ENCODE measurements around the gene CCDC194.

CCDC194 gene

DNA sequence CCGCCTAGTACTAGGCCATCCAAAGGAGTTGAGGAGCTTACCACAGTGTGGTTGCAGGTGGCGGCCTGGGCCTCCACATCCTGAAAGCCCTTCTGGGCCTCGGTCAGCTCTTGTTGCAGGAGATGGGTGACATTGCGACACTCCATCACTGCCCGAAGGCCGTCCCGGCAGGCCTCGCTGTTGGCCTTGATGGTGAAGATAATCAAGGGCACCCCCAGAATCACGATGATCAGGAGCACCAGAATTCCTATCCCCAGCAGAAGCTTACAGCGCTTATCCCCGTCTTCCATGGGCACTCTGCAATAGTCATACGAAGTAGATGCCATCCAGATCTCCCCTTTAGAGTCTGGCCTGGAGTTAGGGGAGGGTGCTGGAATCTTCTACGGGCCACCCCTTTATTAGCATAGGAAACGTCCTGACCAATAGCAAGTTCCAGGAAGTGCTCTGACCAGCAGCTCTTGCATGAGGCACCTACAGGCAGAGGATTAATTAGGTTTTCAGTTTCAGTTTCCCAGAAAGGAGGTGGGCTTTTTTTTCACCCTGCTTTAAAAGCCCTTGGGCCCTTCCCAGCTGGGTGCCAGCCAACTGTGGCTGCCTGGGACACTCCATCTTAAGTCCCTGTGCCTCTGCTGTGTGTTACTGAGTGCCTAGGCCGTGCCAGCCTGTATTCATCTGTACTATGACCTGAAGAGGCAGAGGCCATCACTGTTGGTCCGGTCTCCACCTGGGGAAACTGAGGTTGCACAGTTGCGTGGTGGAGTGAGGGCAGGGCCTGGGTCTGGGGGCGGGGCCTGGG, 11.5 kb upstream of the CCDC194 start, which contains the start of gene BST2:
TSS of gene BST2 (minus strand) at position 381 of the 796 bp plus-strand sequence. CDS start at position 326, 55 bp downstream.
- DNase-seq = peak; percentile 75

DNA sequence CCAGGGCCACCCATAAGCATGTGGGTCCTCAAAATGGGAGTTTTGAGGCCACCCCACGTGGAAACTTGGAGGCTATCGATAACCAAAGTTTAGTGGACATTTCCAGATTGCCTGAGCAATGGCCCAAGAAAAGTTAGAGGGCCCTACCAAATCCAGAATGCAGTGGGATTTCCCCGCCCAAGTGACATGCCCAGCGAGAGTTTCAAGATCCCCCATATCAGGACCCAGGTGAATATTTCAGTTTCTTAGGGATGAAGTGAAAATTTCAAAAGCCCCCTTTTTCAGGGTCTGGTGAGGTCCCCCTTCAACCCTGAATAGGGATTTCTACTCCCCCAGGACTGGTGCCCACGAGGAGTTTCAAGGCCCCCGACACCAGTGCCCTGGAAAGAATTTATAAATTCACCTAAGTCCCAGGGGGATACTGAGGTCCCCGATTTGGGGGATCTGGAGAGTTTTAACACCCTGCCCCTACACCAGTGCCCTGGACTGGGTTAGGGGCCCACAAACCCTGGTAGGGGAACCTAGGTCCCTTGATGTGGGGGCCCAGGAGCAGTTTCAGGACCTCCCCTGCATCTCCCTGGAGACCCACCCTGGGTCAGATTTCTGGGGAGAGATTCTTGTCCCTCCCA, 10.7 kb upstream of the CCDC194 start:
- DNase-seq = no peak

DNA sequence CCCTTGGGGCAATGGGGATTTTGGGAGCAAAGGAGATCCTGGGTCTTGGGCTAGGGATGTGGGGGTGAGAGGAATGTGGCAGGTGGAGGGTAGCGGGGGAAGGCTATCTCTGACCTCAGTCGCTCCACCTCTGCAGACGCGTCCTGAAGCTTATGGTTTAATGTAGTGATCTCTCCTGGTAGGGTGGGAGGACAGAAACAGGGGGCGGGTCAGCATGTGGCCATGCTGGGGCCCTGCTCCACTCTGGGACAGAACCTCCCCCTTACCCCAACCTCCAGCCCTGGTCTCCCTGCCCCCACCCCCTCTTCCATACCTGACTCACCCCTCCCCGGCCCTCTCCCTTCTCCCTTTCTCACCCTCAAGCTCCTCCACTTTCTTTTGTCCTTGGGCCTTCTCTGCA, 10.0 kb upstream of the CCDC194 start:
- no peak for DNase-seq

DNA sequence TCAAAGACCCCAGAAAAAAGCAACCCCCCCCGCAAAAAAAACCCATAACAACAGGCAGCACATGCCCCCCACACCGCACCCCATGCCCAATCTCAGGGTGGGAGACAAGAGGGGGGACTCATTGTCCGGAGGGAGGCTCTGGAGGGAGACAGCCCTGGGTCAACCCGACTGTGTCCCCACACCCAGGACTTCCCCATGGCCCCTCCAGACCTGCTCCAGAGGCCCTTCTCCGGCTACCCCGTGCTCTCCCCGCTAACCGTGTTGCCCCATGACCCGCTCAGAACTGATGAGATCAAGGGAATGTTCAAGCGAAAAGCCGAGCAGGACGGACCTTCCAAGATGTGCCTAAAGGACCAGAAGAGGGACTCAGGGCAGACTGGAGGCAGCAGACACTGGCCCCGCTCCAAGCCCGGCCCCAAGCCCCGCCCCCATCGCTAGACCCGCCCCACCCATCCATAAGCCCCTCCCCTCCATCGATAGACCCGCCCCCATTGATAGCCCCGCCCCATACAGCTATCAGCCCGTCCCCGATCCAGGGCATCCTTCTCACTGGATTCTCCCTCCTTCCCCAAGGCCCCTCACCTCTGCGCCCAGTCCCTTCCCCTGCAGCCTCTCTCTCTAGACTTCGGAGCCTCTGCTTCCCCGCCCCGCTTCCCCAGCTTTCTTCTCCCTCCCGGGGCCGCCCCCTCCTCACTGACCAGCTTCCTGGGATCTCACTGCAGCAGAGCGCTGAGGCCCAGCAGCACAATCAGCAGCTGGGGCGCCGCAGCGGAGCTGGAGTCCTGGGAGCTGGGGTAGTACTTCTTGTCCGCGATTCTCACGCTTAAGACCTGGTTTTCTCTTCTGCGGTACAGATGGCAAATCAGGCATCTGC, 9.2 kb upstream of the CCDC194 start:
- no peak for DNase-seq

DNA sequence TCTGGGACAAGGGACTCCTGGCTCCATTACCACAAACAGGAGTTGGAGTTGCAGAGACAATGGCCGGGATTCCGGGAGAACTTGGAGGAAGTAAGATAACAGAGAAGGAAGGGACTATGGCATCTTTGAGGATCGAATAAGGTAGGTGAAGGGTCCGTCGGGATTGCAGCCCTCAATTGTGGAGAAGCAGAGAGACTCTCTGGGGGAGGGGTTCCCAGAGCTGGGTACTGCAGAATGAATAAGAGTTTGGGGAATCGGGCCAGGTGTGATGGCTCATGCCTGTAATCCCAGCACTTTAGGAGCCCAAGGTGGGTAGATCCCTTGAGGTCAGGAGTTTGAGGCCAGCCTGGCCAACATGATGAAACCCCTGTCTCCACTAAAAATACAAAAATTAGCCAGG, 7.6 kb upstream of the CCDC194 start:
- DNase-seq = no peak

DNA sequence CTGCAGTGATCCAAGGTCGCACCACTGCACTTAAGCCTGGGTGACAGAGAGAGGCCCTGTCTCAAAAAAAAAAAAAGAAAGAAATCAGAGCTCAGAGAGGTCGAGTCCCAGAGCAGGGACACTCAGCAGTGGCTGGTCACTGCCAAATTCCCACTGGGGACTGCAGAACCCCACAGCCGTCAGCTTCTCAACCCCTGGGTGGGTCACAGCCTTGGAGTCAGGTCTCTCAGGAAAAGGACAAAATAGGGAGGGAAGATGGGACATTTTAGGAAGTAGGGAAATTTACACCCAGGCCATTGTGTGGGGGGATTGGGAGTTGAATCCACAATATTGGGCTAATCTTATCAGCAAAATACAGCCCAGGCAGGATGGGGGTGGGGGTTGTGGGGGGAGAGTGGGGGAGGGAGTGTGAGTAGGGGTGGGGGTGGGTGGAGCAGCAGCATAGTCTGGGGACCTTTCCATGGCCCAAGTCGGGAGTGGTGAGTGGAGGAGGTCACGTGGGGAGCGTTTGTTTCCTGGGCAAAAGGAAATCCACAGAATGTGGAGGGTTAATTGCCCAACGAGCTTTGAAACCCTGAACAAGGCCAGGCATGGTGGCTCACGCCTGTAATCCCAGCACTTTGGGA, 5.0 kb upstream of the CCDC194 start:
- no peak for DNase-seq

DNA sequence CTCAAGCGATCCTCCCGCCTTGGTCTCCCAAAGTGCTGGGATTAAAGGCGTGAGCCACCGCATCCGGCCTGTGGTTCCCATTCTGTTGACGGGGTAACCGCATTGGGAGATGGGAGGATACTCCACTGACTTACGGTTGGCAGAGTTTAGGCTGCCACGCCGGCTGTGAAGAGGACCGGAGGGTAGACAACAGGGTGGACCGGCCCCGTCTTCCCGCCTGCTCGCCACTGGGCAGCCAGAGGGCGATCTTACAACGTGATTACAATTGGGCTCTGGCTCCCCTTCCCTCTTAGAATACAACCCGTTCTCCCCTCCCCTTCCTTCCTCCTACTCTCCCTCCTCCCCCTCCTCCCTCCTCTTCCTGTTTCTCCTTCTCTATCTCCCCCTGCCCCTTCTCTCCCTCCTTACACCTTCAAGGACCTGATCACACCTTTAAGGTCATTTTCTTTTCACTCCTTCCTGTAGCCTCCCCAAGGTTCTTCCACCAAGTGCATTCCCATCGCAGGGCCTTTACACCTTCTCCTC, 957 bp upstream of the CCDC194 start:
- DNase-seq = no peak

DNA sequence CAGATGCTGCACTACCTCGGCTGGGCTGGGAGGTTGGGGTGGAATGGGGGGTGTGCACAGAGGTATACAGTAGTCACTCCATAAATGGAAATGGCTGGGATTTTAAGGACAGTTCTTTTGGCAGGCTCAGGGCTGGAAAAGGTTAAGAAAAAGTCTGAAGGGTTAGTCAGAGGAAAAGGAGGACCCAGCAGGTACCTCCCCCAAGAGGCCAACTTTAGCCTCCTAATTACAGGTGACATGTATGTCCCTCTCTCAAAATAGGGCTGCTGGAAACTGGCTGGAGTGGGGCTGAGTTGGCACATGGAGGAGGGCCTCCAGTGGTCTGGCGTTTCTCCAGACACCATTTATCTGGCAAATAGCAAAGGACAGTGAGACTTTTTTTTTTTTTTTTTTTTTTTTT, 994 bp downstream of the CCDC194 start:
- DNase-seq = no peak

DNA sequence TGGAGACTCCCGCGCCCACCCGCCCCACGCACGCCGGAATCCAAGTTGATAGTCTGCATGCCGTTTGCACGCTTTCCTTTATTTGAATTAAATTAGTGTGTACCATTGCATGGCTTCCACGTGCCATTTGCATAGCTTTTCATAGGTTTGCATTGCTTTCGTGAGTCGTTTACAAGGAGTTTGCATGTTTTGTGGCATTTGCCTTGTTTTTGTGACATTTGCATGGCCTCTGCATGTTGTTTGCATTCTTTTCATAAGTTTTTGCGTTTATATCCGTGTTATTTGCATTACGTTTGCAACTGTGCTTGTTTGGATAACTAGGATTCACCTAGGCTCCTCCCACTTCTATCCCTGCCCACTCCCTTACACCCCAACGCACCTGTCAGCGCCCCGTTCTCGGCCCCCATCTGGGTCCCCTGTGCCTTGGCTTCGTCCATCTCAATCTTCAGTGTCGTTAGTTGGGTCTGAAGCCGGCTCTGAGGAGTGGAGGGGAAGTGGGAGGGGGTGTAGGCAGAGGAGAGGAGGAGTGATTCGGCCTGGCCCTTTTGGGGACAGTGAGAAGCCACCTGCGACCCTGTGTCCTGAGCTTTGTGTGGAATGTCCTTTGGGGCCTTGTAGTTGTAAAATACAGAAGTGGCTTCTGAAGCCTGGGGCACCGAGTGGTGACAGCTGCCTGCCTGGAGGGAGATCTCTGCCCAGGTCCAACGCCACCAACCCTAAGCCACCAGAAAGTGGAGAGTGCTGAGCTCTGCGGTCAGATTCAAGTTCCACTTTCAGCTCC, 2.4 kb downstream of the CCDC194 start:
- DNase-seq = no peak

DNA sequence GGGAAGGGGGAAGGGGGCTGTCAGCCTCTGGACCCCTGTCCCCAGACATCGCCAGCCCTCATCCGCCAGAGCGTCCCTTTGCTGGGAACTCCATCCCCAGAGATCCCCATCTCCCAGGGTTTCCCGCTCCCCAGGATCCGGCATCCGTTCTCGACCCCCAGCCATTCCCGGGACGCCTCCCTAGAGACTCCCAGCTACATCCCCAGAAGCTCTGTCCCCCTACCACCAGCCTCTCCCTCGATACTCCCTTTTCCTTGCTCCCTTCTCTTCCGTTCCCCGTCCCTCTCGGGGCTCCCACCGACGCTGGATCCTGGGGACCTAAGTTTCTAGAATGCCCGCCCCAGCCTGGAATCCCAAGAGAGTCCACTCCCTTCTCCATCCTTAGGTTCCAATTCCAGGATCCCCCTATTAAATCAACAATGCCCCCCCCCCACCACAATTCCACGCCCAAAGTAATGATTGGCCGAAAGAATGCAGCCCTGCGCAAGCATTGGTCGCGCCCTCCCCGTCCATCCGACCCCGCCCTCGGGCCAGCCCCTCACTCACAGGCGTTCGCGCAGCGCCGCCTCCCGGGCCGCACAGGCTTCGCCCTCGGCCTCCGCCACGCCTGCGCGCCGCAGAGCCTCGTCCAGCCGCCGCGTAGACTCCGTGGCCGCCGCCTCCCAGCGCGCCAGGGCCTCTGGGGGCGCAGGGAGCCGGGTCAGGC, 3.2 kb downstream of the CCDC194 start:
- peak; percentile 81 for DNase-seq

DNA sequence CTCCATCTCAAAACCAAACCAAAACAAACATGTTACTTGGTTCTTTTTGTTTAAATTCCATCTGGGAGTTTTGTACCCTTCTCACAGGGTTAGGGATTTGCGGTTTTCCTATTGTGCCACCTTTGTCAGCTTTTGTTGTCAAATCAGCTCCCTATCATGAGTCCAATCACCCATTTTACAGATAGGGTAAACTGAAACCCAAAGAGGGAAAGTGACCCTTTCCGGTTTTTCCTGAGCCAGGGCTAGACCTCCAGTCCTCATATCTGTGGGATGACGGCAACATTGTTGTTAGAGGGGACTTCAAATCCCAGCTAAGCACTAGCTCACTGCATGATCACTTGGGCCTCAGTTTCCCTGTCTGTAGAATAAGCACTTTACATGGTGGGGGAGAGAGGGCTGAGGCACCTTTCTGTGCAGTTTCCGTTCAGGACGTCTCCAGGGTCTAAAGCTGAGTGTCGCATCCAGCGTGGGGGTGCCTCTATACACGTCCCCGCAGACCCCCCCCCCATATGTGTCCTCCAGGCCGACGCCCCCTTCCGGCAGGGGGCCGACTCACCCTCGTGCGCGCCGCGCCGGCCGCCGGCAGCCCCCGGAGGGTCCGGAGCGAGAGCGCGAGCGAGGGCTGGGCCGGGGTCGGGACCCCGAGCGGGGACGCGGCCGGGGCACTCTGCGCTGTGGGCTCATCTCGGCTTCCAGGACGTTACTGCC, 3.9 kb downstream of the CCDC194 start:
- no peak for DNase-seq

DNA sequence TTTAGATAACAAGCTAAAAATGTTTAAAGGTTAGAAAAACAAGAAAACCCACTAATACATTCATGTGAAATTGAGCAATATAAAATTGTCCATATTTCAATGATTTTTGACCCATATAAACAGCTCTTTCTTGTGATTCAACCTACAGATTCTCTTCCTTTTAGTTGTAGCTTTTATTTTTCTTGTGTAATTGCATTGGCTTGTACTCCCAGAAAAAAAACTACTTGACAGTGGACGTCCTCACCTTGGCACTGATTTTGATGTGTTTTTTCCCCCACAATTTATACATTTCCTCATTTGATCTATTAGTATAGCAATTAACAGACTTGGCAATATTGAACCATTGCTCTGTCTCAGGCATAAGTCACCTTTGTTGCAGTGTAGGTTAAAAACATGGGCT, 4.7 kb downstream of the CCDC194 start:
- no peak for DNase-seq

DNA sequence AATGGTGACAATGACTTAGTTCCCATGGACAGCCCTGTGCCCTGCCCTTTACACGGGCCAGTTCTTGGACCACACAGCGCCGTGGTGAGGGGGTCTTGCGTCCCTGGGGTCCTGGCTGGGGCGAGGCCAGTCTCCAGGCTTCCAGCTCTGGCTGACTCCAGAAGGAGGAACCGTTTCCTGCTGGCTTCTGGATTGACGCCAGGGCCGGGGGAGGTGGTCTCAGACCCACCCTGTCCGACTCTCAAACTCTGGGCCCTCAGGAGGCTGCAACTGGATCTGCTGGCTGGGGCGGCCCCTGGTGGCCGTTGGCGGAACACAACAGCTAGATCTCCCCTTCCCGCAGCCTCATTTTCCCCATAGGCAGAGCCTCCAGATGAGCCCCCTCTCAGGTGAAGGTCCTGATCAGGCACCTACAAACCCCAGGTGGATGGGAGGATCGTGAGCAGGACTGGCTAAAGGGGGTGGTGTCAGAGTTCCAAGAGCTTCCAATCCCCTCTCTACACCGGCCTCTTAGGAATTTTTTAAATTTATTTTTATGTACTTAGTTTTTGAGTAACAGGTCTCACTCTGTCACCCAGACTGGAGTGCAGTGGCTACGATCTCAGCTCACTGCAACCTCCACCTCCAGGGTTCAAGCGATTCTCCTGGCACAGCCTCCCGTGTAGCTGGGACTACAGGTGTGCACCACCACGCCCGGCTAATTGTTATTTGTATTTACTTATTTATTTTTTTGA, 8.0 kb downstream of the CCDC194 start:
- no peak for DNase-seq

DNA sequence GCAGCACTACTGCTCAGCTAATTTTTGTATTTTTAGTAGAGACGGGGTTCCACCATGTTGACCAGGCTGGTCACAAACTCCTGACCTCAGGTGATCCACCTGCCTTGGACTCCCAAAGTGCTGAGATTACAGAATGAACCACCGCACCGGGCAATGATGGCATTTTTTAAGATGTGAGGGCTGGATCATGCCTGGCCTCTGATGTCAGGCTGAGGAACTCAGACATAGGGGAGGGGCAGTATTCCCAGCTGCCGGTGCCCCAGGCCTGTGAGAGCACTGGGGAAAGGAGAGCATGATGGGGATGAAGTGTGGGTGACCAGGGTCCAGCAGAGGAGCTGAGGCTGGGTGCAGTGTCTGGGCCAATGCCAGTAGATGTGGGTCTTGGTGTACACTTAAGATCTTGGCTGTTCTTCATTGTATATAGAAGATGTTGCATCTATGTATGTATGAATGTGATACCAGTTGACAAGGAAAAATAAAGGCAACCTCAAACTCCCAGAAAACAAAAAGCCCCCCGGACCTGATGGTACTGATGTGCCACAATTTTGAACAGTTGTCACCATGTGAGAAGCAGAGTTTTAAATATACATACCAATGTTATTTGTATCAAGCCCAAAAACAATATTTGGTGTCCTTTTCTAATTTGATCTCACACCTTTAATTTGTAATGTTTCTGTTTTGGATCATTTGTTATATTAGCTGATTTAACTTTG, 13.4 kb downstream of the CCDC194 start:
- DNase-seq = no peak

DNA sequence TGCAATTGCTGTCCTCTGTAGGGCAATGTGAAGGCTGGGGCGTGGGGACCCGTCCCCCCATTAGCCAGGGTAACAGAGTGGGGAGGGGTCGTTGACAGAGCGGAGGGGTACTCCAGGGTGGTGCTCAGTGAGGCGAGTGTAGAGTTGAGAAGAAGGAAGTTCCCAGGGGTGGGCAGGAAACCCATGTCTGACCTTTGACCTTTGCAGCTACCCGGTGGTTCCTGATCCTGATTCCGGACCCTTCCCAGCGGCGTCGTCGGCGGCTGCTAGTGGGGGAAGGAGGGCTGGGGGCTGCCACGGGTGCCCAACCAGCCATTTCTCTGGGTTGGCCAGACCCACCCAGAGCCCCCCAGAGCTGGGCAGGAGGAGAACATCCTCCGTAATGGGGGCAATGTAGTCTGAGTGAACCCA, 14.8 kb downstream of the CCDC194 start:
- DNase-seq = no peak

DNA sequence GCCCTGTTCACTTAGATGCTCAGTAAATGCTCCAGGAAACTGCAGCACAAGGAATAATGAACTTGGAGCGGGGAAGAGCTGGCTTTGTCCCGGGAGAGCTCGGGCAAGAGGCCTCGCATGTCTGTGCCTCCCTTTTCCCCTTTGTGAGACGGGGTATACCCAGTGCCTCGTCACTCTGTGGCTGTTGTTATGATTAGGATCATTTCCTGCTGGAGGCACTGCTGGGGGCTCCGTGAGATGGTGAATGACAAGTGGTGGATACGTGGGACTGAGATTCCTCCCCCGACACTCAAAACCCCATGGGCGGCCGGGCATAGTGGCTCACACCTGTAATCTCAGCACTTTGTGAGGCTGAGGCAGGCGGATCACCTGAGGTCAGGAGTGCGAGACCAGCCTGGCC, 15.7 kb downstream of the CCDC194 start:
- no peak for DNase-seq

DNA sequence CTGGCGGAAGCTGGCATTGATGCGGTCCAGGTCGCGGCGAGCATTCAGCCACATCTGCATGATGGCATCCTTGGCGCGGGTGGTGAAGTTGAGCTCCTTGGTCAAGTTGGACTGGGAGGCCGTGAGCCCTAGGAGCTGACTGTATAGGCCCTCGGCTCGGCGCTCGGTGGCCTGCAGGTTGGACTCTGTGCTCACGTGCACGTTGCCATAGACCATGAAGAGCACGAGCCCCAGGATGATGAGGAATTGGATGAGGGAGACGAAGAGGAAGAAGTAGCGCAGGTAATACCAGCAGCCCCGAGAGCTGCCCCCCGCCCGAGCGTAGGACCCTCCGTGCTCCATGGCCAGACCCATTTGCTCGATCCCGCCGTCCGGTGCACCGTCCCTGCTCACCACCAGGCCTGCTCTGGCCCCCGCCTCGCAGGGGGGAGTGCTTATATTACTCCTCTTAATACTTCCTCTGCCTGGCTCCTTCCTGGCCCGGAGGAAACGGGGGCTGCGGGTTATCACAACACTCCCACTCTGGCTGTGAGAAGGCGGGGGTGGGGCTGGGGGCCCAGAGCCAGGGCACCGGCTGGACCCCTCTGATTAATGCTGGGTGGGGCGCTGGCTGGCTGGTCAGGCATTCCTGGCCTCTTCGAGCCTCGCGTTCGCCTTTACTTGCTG, 16.9 kb downstream of the CCDC194 start, which contains the start of gene PLVAP:
TSS of gene PLVAP (minus strand) at position 408 of the 666 bp plus-strand sequence. CDS start at position 354, 54 bp downstream.
- DNase-seq = no peak

DNA sequence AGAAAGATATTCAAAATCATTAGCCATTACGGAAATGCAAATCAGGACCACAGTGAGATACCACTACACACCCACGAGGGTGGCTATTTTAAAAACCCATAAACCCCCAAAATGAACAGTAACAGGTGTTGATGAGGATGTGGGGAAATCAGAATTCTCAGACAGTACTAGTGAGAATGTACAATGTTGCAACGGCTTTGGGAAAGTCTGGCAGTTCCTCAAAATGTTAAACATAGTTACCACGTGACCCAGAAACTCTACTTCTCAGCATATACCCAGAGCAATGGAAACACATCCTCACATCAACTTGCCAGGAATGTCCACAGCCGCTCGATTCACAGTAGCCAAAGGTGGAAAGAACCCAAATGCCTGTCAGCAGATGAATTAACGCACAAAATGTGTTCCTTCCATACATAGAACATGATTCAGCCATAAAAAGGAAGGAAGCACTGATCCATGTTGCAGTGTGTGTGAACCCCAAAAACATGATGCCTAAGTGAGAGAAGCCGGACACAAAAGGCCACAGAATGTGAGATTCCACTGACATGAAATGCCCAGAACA, 23.9 kb downstream of the CCDC194 start:
- DNase-seq = no peak

Data from kidney glomerular epithelial cell (primary cell).